ENCODE data around the gene COA7.

DNA sequence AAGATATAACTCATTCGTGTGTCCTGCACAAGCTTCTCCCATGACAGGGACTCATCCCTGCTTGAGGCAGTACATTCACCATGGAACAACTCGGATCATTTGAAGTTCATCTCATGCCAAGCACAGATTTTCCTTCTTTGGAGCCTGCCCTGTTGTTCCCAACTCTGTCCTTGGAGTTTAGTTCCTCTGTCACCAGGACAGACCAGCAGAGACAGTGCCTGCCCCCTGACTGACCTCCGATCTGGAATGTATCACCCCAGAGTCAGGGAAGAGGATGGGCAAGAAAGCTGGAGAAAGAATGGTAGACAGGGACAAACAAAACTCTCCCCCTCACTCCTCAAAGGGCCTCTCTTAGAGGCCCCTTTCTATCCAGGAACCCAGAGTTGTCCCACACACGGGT is 60.2 kb downstream of the COA7 start:
- TF ChIP-seq EZH2 (IDR thresholded peaks at IDR 0.05; ENCODE audit: borderline replicate concordance): no peak
- TF ChIP-seq, protein P1, sequence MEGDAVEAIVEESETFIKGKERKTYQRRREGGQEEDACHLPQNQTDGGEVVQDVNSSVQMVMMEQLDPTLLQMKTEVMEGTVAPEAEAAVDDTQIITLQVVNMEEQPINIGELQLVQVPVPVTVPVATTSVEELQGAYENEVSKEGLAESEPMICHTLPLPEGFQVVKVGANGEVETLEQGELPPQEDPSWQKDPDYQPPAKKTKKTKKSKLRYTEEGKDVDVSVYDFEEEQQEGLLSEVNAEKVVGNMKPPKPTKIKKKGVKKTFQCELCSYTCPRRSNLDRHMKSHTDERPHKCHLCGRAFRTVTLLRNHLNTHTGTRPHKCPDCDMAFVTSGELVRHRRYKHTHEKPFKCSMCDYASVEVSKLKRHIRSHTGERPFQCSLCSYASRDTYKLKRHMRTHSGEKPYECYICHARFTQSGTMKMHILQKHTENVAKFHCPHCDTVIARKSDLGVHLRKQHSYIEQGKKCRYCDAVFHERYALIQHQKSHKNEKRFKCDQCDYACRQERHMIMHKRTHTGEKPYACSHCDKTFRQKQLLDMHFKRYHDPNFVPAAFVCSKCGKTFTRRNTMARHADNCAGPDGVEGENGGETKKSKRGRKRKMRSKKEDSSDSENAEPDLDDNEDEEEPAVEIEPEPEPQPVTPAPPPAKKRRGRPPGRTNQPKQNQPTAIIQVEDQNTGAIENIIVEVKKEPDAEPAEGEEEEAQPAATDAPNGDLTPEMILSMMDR (IDR thresholded peaks at IDR 0.05; ENCODE audit: poor library complexity): no peak

Measured in hepatocyte (in vitro differentiated cells).